ENCODE measurements around the gene CEP112.

Gene CEP112

GRCh38 chr17:65963179-65963578 is 228.8 kb downstream of the CEP112 start:
- FAIRE-seq = no peak
- DNase-seq (ENCODE audit: insufficient read length, low spot score) = no peak
- no peak for TF ChIP-seq CTCF (IDR thresholded peaks at IDR 0.05; ENCODE audit: insufficient read depth, missing control alignments)

GRCh38 chr17:65959630-65960029 is 232.3 kb downstream of the CEP112 start:
- TF ChIP-seq CTCF (IDR thresholded peaks at IDR 0.05; ENCODE audit: insufficient read depth, missing control alignments) = no peak
- DNase-seq (ENCODE audit: insufficient read length, low spot score) (no peak), FAIRE-seq (no peak)

GRCh38 chr17:65956814-65957213 is 235.1 kb downstream of the CEP112 start:
- FAIRE-seq = no peak

GRCh38 chr17:65954148-65954449 is 237.8 kb downstream of the CEP112 start:
- FAIRE-seq = no peak
- TF ChIP-seq CTCF (IDR thresholded peaks at IDR 0.05; ENCODE audit: insufficient read depth, missing control alignments) = no peak
- DNase-seq (ENCODE audit: insufficient read length, low spot score) = no peak

More at GRCh38 chr17:65956814-65957213, 235.1 kb downstream of the CEP112 start:
- no peak for TF ChIP-seq CTCF (IDR thresholded peaks at IDR 0.05; ENCODE audit: insufficient read depth, missing control alignments)
- DNase-seq (ENCODE audit: insufficient read length, low spot score) = no peak

- DNase-seq (ENCODE audit: insufficient read length, low spot score) = no peak
- no peak for FAIRE-seq
- TF ChIP-seq CTCF (IDR thresholded peaks at IDR 0.05; ENCODE audit: insufficient read depth, missing control alignments) = no peak
Measured at GRCh38 chr17:65953316-65954147, 238.4 kb downstream of the CEP112 start.

- DNase-seq (ENCODE audit: insufficient read length, low spot score) = no peak
- no peak for FAIRE-seq
- no peak for TF ChIP-seq CTCF (IDR thresholded peaks at IDR 0.05; ENCODE audit: insufficient read depth, missing control alignments)
Measured at GRCh38 chr17:65952586-65952985, 239.3 kb downstream of the CEP112 start.

GRCh38 chr17:65952015-65952414 is 239.9 kb downstream of the CEP112 start:
- no peak for DNase-seq (ENCODE audit: insufficient read length, low spot score)
- no peak for TF ChIP-seq CTCF (IDR thresholded peaks at IDR 0.05; ENCODE audit: insufficient read depth, missing control alignments)
- FAIRE-seq = no peak
